Muscle of leg (tissue), 11 donors: ENCODE results near the gene P3R3URF. TPM values are rescaled to one million over a fixed set of nuclear protein-coding genes. Genes with fewer than 3 reads are reported as not detected.

Experiments
- DNase-seq: peaks from one replicate; pipeline ENCODE4 v3.0.0; 2013
- H3K27ac ChIP-seq: one replicate; pipeline ENCODE4 v1.5.1; 2013; ENCODE audit warnings: mild to moderate bottlenecking, low read length, control low read depth
- H3K27me3 ChIP-seq: one replicate; pipeline ENCODE4 v1.6.1; 2013; ENCODE audit warnings: low read length; ENCODE audit not compliant: control insufficient read depth, insufficient read depth
- H3K36me3 ChIP-seq: one replicate; pipeline ENCODE4 v1.6.1; 2013; ENCODE audit warnings: low read length; ENCODE audit not compliant: control insufficient read depth, insufficient read depth
- H3K4me1 ChIP-seq: one replicate; pipeline ENCODE4 v1.6.1; 2013; ENCODE audit warnings: low read length; ENCODE audit not compliant: control insufficient read depth, insufficient read depth
- H3K4me3 ChIP-seq: one replicate; pipeline ENCODE4 v1.5.1; 2013; ENCODE audit warnings: low read length, control low read depth
- H3K9me3 ChIP-seq: replicated peaks from 2 replicates; pipeline ENCODE4 v1.6.1; 2013; ENCODE audit warnings: low read depth, low read length; ENCODE audit not compliant: control insufficient read depth
- WGBS: methylation state at CpG from one replicate; pipeline ENCODE4 v1.1.5; 2013; ENCODE audit warnings: missing lambda C conversion rate; ENCODE audit not compliant: insufficient coverage; 5-methylcytosine and 5-hydroxymethylcytosine counted together
- polyA plus RNA-seq, 8 donors: library from polyadenylated mRNA; unstranded; fragments of 120-200 nt; gene quantifications; one replicate each; pipeline versions ENCODE4 v1.2.1 to v1.2.3, GENCODE V29; 2013; ENCODE audit warnings: inconsistent platforms in 1 of 8, low replicate concordance in 1 of 8; ENCODE audit not compliant: insufficient read length in 8 of 8, insufficient read depth in 1 of 8
- total RNA-seq: library from RNA; stranded (reverse); fragments of 120-200 nt; gene quantifications from one replicate; pipeline ENCODE4 v1.2.4, GENCODE V29; 2013

Gene P3R3URF
- total and polyA plus RNA-seq, 9 donors, result not detected

GRCh38 chr1:46173361-46173856 is 2.9 kb downstream of the P3R3URF start:
- Histone ChIP-seq H3K27me3 (peaks cover 3% of the 10 kb centered on the region), H3K4me3 (no peak overlapping the region), H3K27ac (no peak overlapping the region), H3K4me1 (peaks cover 26% of the 10 kb centered on the region), H3K36me3 (no peaks in the 10 kb centered on the region), H3K9me3 (no peaks in the 10 kb centered on the region)
- peak; percentile 44 for DNase-seq
- WGBS, result 31% methylated on average over 2 of the region's 4 CpGs

- H3K27ac ChIP-seq, result no peak overlapping the region
- H3K27me3 ChIP-seq, result peaks cover 10% of the 10 kb centered on the region
- WGBS, result 87% methylated on average over 3 of the region's 4 CpGs
- H3K4me3 ChIP-seq, result no peak overlapping the region
- no peak for DNase-seq
- H3K9me3 ChIP-seq, result no peaks in the 10 kb centered on the region
- H3K36me3 ChIP-seq, result no peaks in the 10 kb centered on the region
- peaks cover 29% of the 10 kb centered on the region for H3K4me1 ChIP-seq
Observed at GRCh38 chr1:46172321-46172720, 4.0 kb downstream of the P3R3URF start.

GRCh38 chr1:46171871-46172270 is 4.4 kb downstream of the P3R3URF start:
- 46% methylated on average over 5 of the region's 6 CpGs for WGBS
- DNase-seq, result no peak
- Histone ChIP-seq H3K9me3 (no peaks in the 10 kb centered on the region), H3K4me1 (peaks cover 32% of the 10 kb centered on the region), H3K4me3 (no peak overlapping the region), H3K27ac (no peak overlapping the region), H3K27me3 (peaks cover 15% of the 10 kb centered on the region), H3K36me3 (no peaks in the 10 kb centered on the region)

- Histone ChIP-seq H3K27ac (no peak overlapping the region), H3K4me3 (no peak overlapping the region), H3K36me3 (no peaks in the 10 kb centered on the region), H3K27me3 (peaks cover 20% of the 10 kb centered on the region), H3K4me1 (peaks cover 36% of the 10 kb centered on the region), H3K9me3 (no peaks in the 10 kb centered on the region)
- no peak for DNase-seq
- WGBS, result 75% methylated on average over 7 of the region's 8 CpGs
Observed at GRCh38 chr1:46171351-46171750, 4.9 kb downstream of the P3R3URF start.

- H3K9me3 ChIP-seq, result no peaks in the 10 kb centered on the region
- H3K27ac ChIP-seq, result no peak overlapping the region
- no peak for DNase-seq
- peaks cover 36% of the 10 kb centered on the region for H3K4me1 ChIP-seq
- H3K4me3 ChIP-seq, result no peak overlapping the region
- no peaks in the 10 kb centered on the region for H3K36me3 ChIP-seq
- 83% methylated on average over 1 of the region's 3 CpGs for WGBS
- peaks cover 20% of the 10 kb centered on the region for H3K27me3 ChIP-seq
Observed at GRCh38 chr1:46169811-46170454, 6.4 kb downstream of the P3R3URF start.

- H3K9me3 ChIP-seq, result no peaks in the 10 kb centered on the region
- no peaks in the 10 kb centered on the region for H3K36me3 ChIP-seq
- H3K4me1 ChIP-seq, result peaks cover 23% of the 10 kb centered on the region
- WGBS, result no CpG with 5 or more reads among the region's 1 CpG
- no peak overlapping the region for H3K4me3 ChIP-seq
- no peak overlapping the region for H3K27ac ChIP-seq
- H3K27me3 ChIP-seq, result peaks cover 20% of the 10 kb centered on the region
- DNase-seq, result no peak
Observed at GRCh38 chr1:46168477-46168876, 7.8 kb downstream of the P3R3URF start.

GRCh38 chr1:46166521-46167462 is 9.5 kb downstream of the P3R3URF start:
- Histone ChIP-seq H3K4me1 (peaks cover 16% of the 10 kb centered on the region), H3K36me3 (no peaks in the 10 kb centered on the region), H3K27ac (peak overlapping the region; percentile 84), H3K4me3 (peak overlapping the region; percentile 51), H3K9me3 (no peaks in the 10 kb centered on the region), H3K27me3 (peaks cover 20% of the 10 kb centered on the region)
- DNase-seq, result peak; percentile 66
- 7% methylated on average over 43 of the region's 47 CpGs for WGBS

- H3K4me1 ChIP-seq, result no peaks in the 10 kb centered on the region
- no CpG with 5 or more reads among the region's 1 CpG for WGBS
Observed at GRCh38 chr1:46160212-46160611, 16.1 kb downstream of the P3R3URF start.

GRCh38 chr1:46159516-46159915 is 16.8 kb downstream of the P3R3URF start:
- Histone ChIP-seq H3K9me3 (no peaks in the 10 kb centered on the region), H3K4me1 (no peaks in the 10 kb centered on the region), H3K4me3 (no peak overlapping the region), H3K36me3 (no peaks in the 10 kb centered on the region), H3K27me3 (no peaks in the 10 kb centered on the region), H3K27ac (no peak overlapping the region)
- DNase-seq, result no peak
- WGBS, result 40% methylated on average over 3 of the region's 3 CpGs

More at GRCh38 chr1:46160212-46160611, 16.1 kb downstream of the P3R3URF start:
- H3K36me3 ChIP-seq, result no peaks in the 10 kb centered on the region
- no peak overlapping the region for H3K27ac ChIP-seq
- H3K27me3 ChIP-seq, result no peaks in the 10 kb centered on the region
- no peak overlapping the region for H3K4me3 ChIP-seq
- DNase-seq, result no peak
- H3K9me3 ChIP-seq, result no peaks in the 10 kb centered on the region
